ENCODE data around the gene VKORC1L1. TPM values are rescaled to one million over a fixed set of nuclear protein-coding genes. Genes with fewer than 3 reads are reported as not detected.
A peak's percentile ranks its signal among the peaks of the same experiment; 100 is the strongest.
"Not testable (repeated sequence)": the region's sequence is repeated elsewhere in the genome, so short reads cannot be mapped to it uniquely, and the experiment has no call there.

Gene VKORC1L1
- total RNA-seq, 1 experiment from 2014 or later: 17.3 TPM

- no peak for DNase-seq (ENCODE audit: extremely low read depth, low read depth)
Observed at GRCh38 chr7:65974191-65974801, 101.4 kb downstream of the VKORC1L1 start.

- DNase-seq (ENCODE audit: extremely low read depth, low read depth): no peak
Observed at GRCh38 chr7:65974876-65975275, 102.0 kb downstream of the VKORC1L1 start.

GRCh38 chr7:65975814-65976445 is 103.1 kb downstream of the VKORC1L1 start:
- DNase-seq (ENCODE audit: extremely low read depth, low read depth): no peak

GRCh38 chr7:65976659-65977196 is 103.9 kb downstream of the VKORC1L1 start:
- no peak for DNase-seq (ENCODE audit: extremely low read depth, low read depth)

GRCh38 chr7:65978891-65979582 is 106.2 kb downstream of the VKORC1L1 start:
- no peak for DNase-seq (ENCODE audit: extremely low read depth, low read depth)

- DNase-seq (ENCODE audit: extremely low read depth, low read depth): no peak
Observed at GRCh38 chr7:65979583-65980477, 107.0 kb downstream of the VKORC1L1 start.

- no peak for DNase-seq (ENCODE audit: extremely low read depth, low read depth)
Observed at GRCh38 chr7:65980478-65981250, 107.8 kb downstream of the VKORC1L1 start.

- DNase-seq (ENCODE audit: extremely low read depth, low read depth): peak; percentile 84
Observed at GRCh38 chr7:65981965-65982792, 109.3 kb downstream of the VKORC1L1 start, which contains the start of gene GUSB. Gene GUSB (minus strand): TSS chr7:65982213. CDS start chr7:65982183, 30 bp downstream.

GRCh38 chr7:65983965-65984658 is 111.2 kb downstream of the VKORC1L1 start:
- DNase-seq (ENCODE audit: extremely low read depth, low read depth): no peak

- DNase-seq (ENCODE audit: extremely low read depth, low read depth): no peak
Observed at GRCh38 chr7:65988084-65988483, 115.2 kb downstream of the VKORC1L1 start.

GRCh38 chr7:65988503-65988902 is 115.6 kb downstream of the VKORC1L1 start:
- DNase-seq (ENCODE audit: extremely low read depth, low read depth): not testable (repeated sequence)

- DNase-seq (ENCODE audit: extremely low read depth, low read depth): no peak
Observed at GRCh38 chr7:65989694-65990080, 116.8 kb downstream of the VKORC1L1 start.

GRCh38 chr7:65991829-65992228 is 119.0 kb downstream of the VKORC1L1 start:
- not testable (repeated sequence) for DNase-seq (ENCODE audit: extremely low read depth, low read depth)

GRCh38 chr7:65992526-65992925 is 119.7 kb downstream of the VKORC1L1 start:
- DNase-seq (ENCODE audit: extremely low read depth, low read depth): no peak

GRCh38 chr7:65994984-65995383 is 122.1 kb downstream of the VKORC1L1 start:
- DNase-seq (ENCODE audit: extremely low read depth, low read depth): not testable (repeated sequence)

GRCh38 chr7:66000823-66001417 is 128.0 kb downstream of the VKORC1L1 start:
- DNase-seq (ENCODE audit: extremely low read depth, low read depth): not testable (repeated sequence)

- DNase-seq (ENCODE audit: extremely low read depth, low read depth): not testable (repeated sequence)
Observed at GRCh38 chr7:66005115-66005671, 132.3 kb downstream of the VKORC1L1 start.

All from NCI-H460 (cell line).